Hepatocyte (in vitro differentiated cells): ENCODE data around the gene KLRK1. TPM values are rescaled to one million over a fixed set of nuclear protein-coding genes. Genes with fewer than 3 reads are reported as not detected.
A peak's percentile ranks its signal among the peaks of the same experiment; 100 is the strongest.
"Not testable (repeated sequence)": the region's sequence is repeated elsewhere in the genome, so short reads cannot be mapped to it uniquely, and the experiment has no call there.

Experiments used
- DNase-seq: peaks from one replicate; pipeline ENCODE4 v3.0.0-alpha.2; 2016; ENCODE audit warnings: low spot score
- H2AFZ ChIP-seq: fragments of 200-600 bp; sonication (generic); 2 replicates; pipeline ENCODE4 v1.6.0; 2016; ENCODE audit warnings: antibody characterized with exemption, mild to moderate bottlenecking
- H3K27ac ChIP-seq: fragments of 200-600 bp; sonication (generic); 2 replicates; pipeline ENCODE4 v1.5.1; 2016; ENCODE audit warnings: mild to moderate bottlenecking
- H3K27me3 ChIP-seq: fragments of 200-600 bp; sonication (generic); 2 replicates; pipeline ENCODE4 v1.6.1; 2016
- H3K36me3 ChIP-seq: fragments of 200-600 bp; sonication (generic); replicated peaks from 2 replicates; pipeline ENCODE4 v1.5.1; 2016; ENCODE audit warnings: low read depth; ENCODE audit not compliant: insufficient read depth
- H3K4me1 ChIP-seq: fragments of 200-600 bp; sonication (generic); 2 replicates; pipeline ENCODE4 v1.5.1; 2016; ENCODE audit warnings: mild to moderate bottlenecking, moderate library complexity; ENCODE audit not compliant: insufficient read depth
- H3K4me2 ChIP-seq: fragments of 200-600 bp; sonication (generic); 2 replicates; pipeline ENCODE4 v1.6.0; 2016
- H3K4me3 ChIP-seq: fragments of 200-600 bp; sonication (generic); 2 replicates; pipeline ENCODE4 v1.5.1; 2016; ENCODE audit warnings: mild to moderate bottlenecking
- H3K79me2 ChIP-seq: fragments of 200-600 bp; sonication (generic); 2 replicates; pipeline ENCODE4 v1.6.0; 2017; ENCODE audit warnings: mild to moderate bottlenecking
- H3K9me2 ChIP-seq: fragments of 200-600 bp; sonication (generic); replicated peaks from 2 replicates; pipeline ENCODE4 v1.6.0; 2017; ENCODE audit warnings: mild to moderate bottlenecking; ENCODE audit not compliant: insufficient read depth
- H3K9me3 ChIP-seq: fragments of 200-600 bp; sonication (generic); 2 replicates; pipeline ENCODE4 v1.5.1; 2016; ENCODE audit warnings: low read depth, mild to moderate bottlenecking
- H4K20me1 ChIP-seq: fragments of 200-600 bp; sonication (generic); 2 replicates; pipeline ENCODE4 v1.6.0; 2016; ENCODE audit warnings: mild to moderate bottlenecking; ENCODE audit not compliant: insufficient read depth, poor library complexity, severe bottlenecking
- CTCF ChIP-seq: fragments of 200-600 bp; sonication (generic); IDR thresholded peaks from 2 replicates; pipeline ENCODE4 v1.5.1; 2016; ENCODE audit warnings: antibody characterized with exemption, mild to moderate bottlenecking; ENCODE audit not compliant: poor library complexity
- EZH2 ChIP-seq: fragments of 200-600 bp; sonication (generic); IDR thresholded peaks from 2 replicates; pipeline ENCODE4 v1.6.1; 2016; ENCODE audit warnings: antibody characterized with exemption, mild to moderate bottlenecking, borderline replicate concordance
- EZH2phosphoT487 ChIP-seq: fragments of 200-600 bp; sonication (generic); IDR thresholded peaks from one replicate; pipeline ENCODE4 v1.6.1; 2018; ENCODE audit warnings: antibody characterized with exemption, mild to moderate bottlenecking, low read depth, moderate library complexity; ENCODE audit not compliant: unreplicated experiment, severe bottlenecking
- WGBS: methylation state at CpG from one replicate; pipeline ENCODE4 v1.1.6; 2016; ENCODE audit warnings: low lambda C conversion rate; ENCODE audit errors: missing lambda C conversion rate; 5-methylcytosine and 5-hydroxymethylcytosine counted together
- polyA plus RNA-seq: library from polyadenylated mRNA; unstranded; fragments of >200 nt; fragmentation: Nextera tagmentation; extraction: Ambion mirVana; gene quantifications from 2 replicates; pipeline ENCODE4 v1.2.1, GENCODE V29; 2016
- total RNA-seq: library from RNA; depleted of rRNA; stranded (reverse); fragments of >200 nt; gene quantifications from 2 replicates; pipeline ENCODE4 v1.2.3, GENCODE V29; 2014

Gene KLRK1
- total and polyA plus RNA-seq, 2 experiments from 2014 or later = 0.23 TPM; not detected in 1

- DNase-seq = peak; percentile 59
- no peaks in the 10 kb centered on the region for H3K36me3 ChIP-seq
- no peaks in the 10 kb centered on the region for H3K9me2 ChIP-seq
- peak overlapping the region; percentile 40 for H3K4me2 ChIP-seq
- H2AFZ ChIP-seq = peak overlapping the region; percentile 34
- H3K4me3 ChIP-seq = no peak overlapping the region
- H3K79me2 ChIP-seq = no peaks in the 10 kb centered on the region
- H3K9me3 ChIP-seq = no peaks in the 10 kb centered on the region
- WGBS = 24% methylated on average over 6 of the region's 6 CpGs
- H3K27me3 ChIP-seq = no peaks in the 10 kb centered on the region
- H3K27ac ChIP-seq = peak overlapping the region; percentile 58
- no peak for TF ChIP-seq EZH2phosphoT487
- no peak for TF ChIP-seq EZH2
- no peak for TF ChIP-seq CTCF
- H4K20me1 ChIP-seq = no peaks in the 10 kb centered on the region
- H3K4me1 ChIP-seq = peaks cover 6% of the 10 kb centered on the region
These were observed 5.7 kb upstream of the KLRK1 start for GRCh38 chr12:10395390-10395998.

- H2AFZ ChIP-seq, H4K20me1 ChIP-seq, H3K4me2 ChIP-seq, H3K4me3 ChIP-seq, H3K79me2 ChIP-seq, H3K36me3 ChIP-seq, H3K4me1 ChIP-seq, H3K9me3 ChIP-seq, H3K27me3 ChIP-seq, H3K9me2 ChIP-seq, DNase-seq: not testable (repeated sequence)
- peak overlapping the region; percentile 58 for H3K27ac ChIP-seq
- 86% methylated on average over 11 of the region's 11 CpGs for WGBS
These were observed 4.8 kb upstream of the KLRK1 start for GRCh38 chr12:10394531-10395152.

GRCh38 chr12:10393291-10393690 lies 3.5 kb upstream of the KLRK1 start:
- DNase-seq = no peak
- H4K20me1 ChIP-seq = no peaks in the 10 kb centered on the region
- no peaks in the 10 kb centered on the region for H3K9me2 ChIP-seq
- no peak overlapping the region for H3K4me3 ChIP-seq
- H2AFZ ChIP-seq = no peak overlapping the region
- peaks cover 6% of the 10 kb centered on the region for H3K4me1 ChIP-seq
- 38% methylated on average over 3 of the region's 3 CpGs for WGBS
- no peaks in the 10 kb centered on the region for H3K36me3 ChIP-seq
- H3K79me2 ChIP-seq = no peaks in the 10 kb centered on the region
- no peak overlapping the region for H3K27ac ChIP-seq
- no peak for TF ChIP-seq CTCF
- TF ChIP-seq EZH2phosphoT487 = no peak
- no peak for TF ChIP-seq EZH2
- no peak overlapping the region for H3K4me2 ChIP-seq
- no peaks in the 10 kb centered on the region for H3K27me3 ChIP-seq
- H3K9me3 ChIP-seq = no peaks in the 10 kb centered on the region

GRCh38 chr12:10392394-10392930 lies 2.6 kb upstream of the KLRK1 start:
- H3K4me2 ChIP-seq = no peak overlapping the region
- no peak for TF ChIP-seq CTCF
- no peak for TF ChIP-seq EZH2
- no peak for TF ChIP-seq EZH2phosphoT487
- no peaks in the 10 kb centered on the region for H3K9me3 ChIP-seq
- no peak overlapping the region for H3K4me3 ChIP-seq
- H3K36me3 ChIP-seq = no peaks in the 10 kb centered on the region
- DNase-seq = peak; percentile 15
- no peaks in the 10 kb centered on the region for H3K27me3 ChIP-seq
- no peak overlapping the region for H2AFZ ChIP-seq
- no peaks in the 10 kb centered on the region for H3K79me2 ChIP-seq
- no peaks in the 10 kb centered on the region for H4K20me1 ChIP-seq
- peaks cover 6% of the 10 kb centered on the region for H3K4me1 ChIP-seq
- no peak overlapping the region for H3K27ac ChIP-seq
- WGBS = 80% methylated on average over 7 of the region's 7 CpGs
- H3K9me2 ChIP-seq = no peaks in the 10 kb centered on the region

- H3K27me3 ChIP-seq, DNase-seq, H3K9me3 ChIP-seq, H4K20me1 ChIP-seq, H3K79me2 ChIP-seq, H3K36me3 ChIP-seq, H3K4me1 ChIP-seq, H3K4me3 ChIP-seq, H3K27ac ChIP-seq, H3K4me2 ChIP-seq, H3K9me2 ChIP-seq, H2AFZ ChIP-seq: not testable (repeated sequence)
- WGBS = 96% methylated on average over 7 of the region's 7 CpGs
These were observed 1.1 kb upstream of the KLRK1 start for GRCh38 chr12:10390991-10391390.
